ENCODE measurements around the gene MPRIP. TPM values are rescaled to one million over a fixed set of nuclear protein-coding genes. Genes with fewer than 3 reads are reported as not detected.
A peak's percentile ranks its signal among the peaks of the same experiment; 100 is the strongest.
"Not testable (repeated sequence)": the region's sequence is repeated elsewhere in the genome, so short reads cannot be mapped to it uniquely, and the experiment has no call there.

The MPRIP gene
- total RNA-seq, 1 experiment from 2014 or later = 86.2 TPM

- peak; percentile 83 for DNase-seq (ENCODE audit: low read depth)
- in situ Hi-C loops (cut with HindIII; ENCODE audit: low pct_unique_long_range_greater_than_20kb, low sequenced_read_pairs) = not testable (repeated sequence)
Measured at GRCh38 chr17:17011043-17011907, 31.0 kb upstream of the MPRIP start.

- in situ Hi-C loops (cut with HindIII; ENCODE audit: low pct_unique_long_range_greater_than_20kb, low sequenced_read_pairs); DNase-seq (ENCODE audit: low read depth): not testable (repeated sequence)
Measured at GRCh38 chr17:17013828-17014747, 28.2 kb upstream of the MPRIP start.

- DNase-seq (ENCODE audit: low read depth) = peak; percentile 54
- in situ Hi-C loops (cut with HindIII; ENCODE audit: low pct_unique_long_range_greater_than_20kb, low sequenced_read_pairs) = not testable (repeated sequence)
Measured at GRCh38 chr17:17014748-17015124, 27.5 kb upstream of the MPRIP start.

- no peak for DNase-seq (ENCODE audit: low read depth)
- in situ Hi-C loops (cut with HindIII; ENCODE audit: low pct_unique_long_range_greater_than_20kb, low sequenced_read_pairs) = no loop called here
Measured at GRCh38 chr17:17015230-17015629, 27.0 kb upstream of the MPRIP start.

GRCh38 chr17:17016199-17017197 lies 25.8 kb upstream of the MPRIP start:
- in situ Hi-C loops (cut with HindIII; ENCODE audit: low pct_unique_long_range_greater_than_20kb, low sequenced_read_pairs); DNase-seq (ENCODE audit: low read depth): not testable (repeated sequence)

GRCh38 chr17:17017343-17018014 lies 24.8 kb upstream of the MPRIP start:
- no peak for DNase-seq (ENCODE audit: low read depth)
- in situ Hi-C loops (cut with HindIII; ENCODE audit: low pct_unique_long_range_greater_than_20kb, low sequenced_read_pairs) = no loop called here

- no peak for DNase-seq (ENCODE audit: low read depth)
- in situ Hi-C loops (cut with HindIII; ENCODE audit: low pct_unique_long_range_greater_than_20kb, low sequenced_read_pairs) = no loop called here
Measured at GRCh38 chr17:17018021-17018441, 24.2 kb upstream of the MPRIP start.

GRCh38 chr17:17018612-17019429 lies 23.4 kb upstream of the MPRIP start:
- DNase-seq (ENCODE audit: low read depth) = no peak
- in situ Hi-C loops (cut with HindIII; ENCODE audit: low pct_unique_long_range_greater_than_20kb, low sequenced_read_pairs) = no loop called here

GRCh38 chr17:17019430-17019762 lies 22.9 kb upstream of the MPRIP start:
- no peak for DNase-seq (ENCODE audit: low read depth)
- in situ Hi-C loops (cut with HindIII; ENCODE audit: low pct_unique_long_range_greater_than_20kb, low sequenced_read_pairs) = no loop called here

GRCh38 chr17:17019891-17020456 lies 22.3 kb upstream of the MPRIP start:
- in situ Hi-C loops (cut with HindIII; ENCODE audit: low pct_unique_long_range_greater_than_20kb, low sequenced_read_pairs) = no loop called here
- DNase-seq (ENCODE audit: low read depth) = no peak

- no peak for DNase-seq (ENCODE audit: low read depth)
- in situ Hi-C loops (cut with HindIII; ENCODE audit: low pct_unique_long_range_greater_than_20kb, low sequenced_read_pairs) = no loop called here
Measured at GRCh38 chr17:17020821-17021193, 21.4 kb upstream of the MPRIP start.

- DNase-seq (ENCODE audit: low read depth) = no peak
- in situ Hi-C loops (cut with HindIII; ENCODE audit: low pct_unique_long_range_greater_than_20kb, low sequenced_read_pairs) = no loop called here
Measured at GRCh38 chr17:17021194-17021863, 20.9 kb upstream of the MPRIP start.

- in situ Hi-C loops (cut with HindIII; ENCODE audit: low pct_unique_long_range_greater_than_20kb, low sequenced_read_pairs) = no loop called here
- no peak for DNase-seq (ENCODE audit: low read depth)
Measured at GRCh38 chr17:17022011-17022410, 20.2 kb upstream of the MPRIP start.

- DNase-seq (ENCODE audit: low read depth) = no peak
- in situ Hi-C loops (cut with HindIII; ENCODE audit: low pct_unique_long_range_greater_than_20kb, low sequenced_read_pairs) = no loop called here
Measured at GRCh38 chr17:17022456-17022855, 19.8 kb upstream of the MPRIP start.

GRCh38 chr17:17024778-17025300 lies 17.4 kb upstream of the MPRIP start:
- no peak for DNase-seq (ENCODE audit: low read depth)
- in situ Hi-C loops (cut with HindIII; ENCODE audit: low pct_unique_long_range_greater_than_20kb, low sequenced_read_pairs) = no loop called here

- no peak for DNase-seq (ENCODE audit: low read depth)
- in situ Hi-C loops (cut with HindIII; ENCODE audit: low pct_unique_long_range_greater_than_20kb, low sequenced_read_pairs) = no loop called here
Measured at GRCh38 chr17:17025621-17026020, 16.6 kb upstream of the MPRIP start.

Data from Caki2 (cell line).